Stimulated activated CD8-positive, alpha-beta memory T cell treated with anti-CD3 and anti-CD28 coated beads, Interleukin-12 subunit alpha, Interleukin-12 subunit beta, amount 100 ng/mL, for 24 hours (primary cell): ENCODE results near the gene WSB1.

Source experiments
- DNase-seq: peaks from one replicate; pipeline ENCODE4 v3.0.0-alpha.2; 2020; ENCODE audit errors: extremely low read depth

WSB1 gene

DNA sequence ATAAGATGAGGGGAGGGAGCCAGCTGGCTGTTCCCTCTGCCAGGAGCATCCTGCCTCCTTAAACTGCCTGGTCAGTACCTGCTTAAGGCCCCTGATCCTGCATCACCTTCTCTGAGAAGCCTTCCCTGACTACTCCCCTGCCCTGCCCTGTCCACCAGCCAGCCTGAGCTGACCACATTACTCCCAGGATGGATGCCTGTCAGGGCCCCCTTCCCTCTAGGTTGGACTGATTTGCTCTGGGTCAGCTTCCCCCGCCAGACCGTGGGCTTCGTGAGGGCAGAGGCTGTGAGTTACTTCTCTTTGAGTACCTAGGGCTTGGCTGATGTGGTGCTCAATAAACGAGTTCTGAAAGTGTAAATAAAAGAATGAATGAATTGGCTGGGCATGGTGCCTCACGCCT, 63.3 kb downstream of the WSB1 start:
- no peak for DNase-seq

DNA sequence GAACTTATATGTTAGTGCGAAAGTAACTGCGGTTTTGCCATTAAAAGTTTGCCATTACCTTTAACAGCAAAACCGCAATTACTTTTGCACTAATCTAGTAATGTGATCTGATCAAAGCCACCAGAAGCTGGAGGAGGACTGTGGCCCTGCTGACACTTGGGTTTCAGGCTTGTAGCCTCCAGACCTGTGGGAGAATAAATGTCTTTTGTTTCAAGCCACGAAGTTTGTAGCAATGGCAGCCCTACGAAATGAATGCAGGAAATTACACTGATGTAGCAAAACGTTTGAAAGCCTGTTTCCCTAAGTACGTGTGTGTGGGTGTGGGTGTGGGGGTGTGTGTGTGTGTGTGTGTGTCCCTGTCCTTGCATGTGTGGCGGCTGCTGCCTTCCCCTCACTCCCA, 66.6 kb downstream of the WSB1 start:
- DNase-seq = no peak

DNA sequence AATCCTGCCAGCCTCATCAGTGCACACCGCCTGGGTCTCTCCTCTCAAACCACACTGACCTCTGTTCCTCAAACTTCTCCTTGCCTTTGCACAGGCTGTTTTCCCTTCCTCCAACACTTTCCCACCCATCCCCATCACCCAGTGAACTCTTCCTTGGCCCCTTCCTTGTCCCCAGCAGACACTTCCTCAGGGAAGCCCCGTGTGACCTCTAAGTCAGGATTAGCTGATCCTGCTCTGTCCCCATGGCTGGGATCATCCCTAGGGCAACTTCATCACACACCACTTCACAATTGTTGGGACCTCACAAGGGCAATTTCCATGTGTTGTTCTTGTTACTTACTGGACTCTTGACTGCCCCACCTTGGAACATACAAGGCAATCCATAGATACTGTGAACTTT, 67.8 kb downstream of the WSB1 start:
- DNase-seq = no peak

DNA sequence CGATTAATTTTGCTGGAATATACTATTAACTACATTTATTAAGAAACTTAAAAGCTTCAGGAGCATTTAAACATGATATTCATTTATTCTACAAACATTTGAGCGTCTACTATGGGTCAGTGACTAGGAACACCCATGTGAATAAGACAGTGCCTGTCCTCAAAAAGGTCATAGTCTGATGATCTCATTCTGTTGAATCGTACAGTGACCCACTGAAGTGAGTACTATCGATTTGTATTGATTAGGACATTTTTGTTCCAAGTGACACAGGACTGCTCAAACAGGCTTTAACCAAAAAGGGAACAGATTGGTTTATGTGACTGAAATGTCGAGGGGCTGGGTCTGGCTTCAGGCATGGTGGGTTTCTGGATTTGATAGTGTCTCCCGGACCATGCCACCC, 68.6 kb downstream of the WSB1 start:
- no peak for DNase-seq

DNA sequence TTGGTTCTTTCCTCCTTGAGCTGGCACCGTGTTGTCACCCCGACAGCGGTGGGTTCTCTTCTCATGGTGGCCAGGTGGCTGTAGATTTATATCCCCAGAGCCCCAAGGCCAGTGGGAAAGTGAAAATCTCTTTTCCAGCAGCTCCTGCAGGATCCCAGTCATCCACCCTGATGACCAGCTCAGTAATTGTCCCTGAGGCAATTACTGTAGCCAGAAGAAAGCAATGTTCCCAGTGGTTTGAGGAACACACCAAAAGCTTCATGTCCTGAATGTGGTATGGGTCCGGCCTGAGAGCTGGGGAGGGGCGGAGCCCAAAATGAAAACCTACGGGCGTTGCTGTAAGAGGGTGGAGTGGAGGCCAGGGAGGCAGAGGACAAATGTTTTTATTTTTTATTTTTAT, 69.0 kb downstream of the WSB1 start:
- DNase-seq = no peak

DNA sequence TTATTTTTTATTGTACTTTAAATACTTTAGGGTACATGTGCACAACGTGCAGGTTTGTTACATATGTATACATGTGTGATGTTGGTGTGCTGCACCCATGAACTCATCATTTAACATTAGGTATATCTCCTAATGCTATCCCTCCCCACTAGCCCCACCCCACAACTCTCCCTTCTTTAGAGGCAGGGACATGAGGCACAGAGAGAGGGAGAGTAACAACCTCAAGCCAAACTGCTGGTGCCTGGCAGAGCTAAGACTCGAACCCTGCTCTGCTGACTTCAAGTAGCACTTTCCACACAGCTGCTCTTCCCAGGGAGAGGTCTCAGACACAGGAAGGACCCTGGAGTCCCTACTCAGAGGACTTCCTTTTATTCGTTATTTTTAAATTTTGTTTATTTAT, 69.4 kb downstream of the WSB1 start:
- no peak for DNase-seq
